ENCODE measurements around the gene ATP9A. TPM values are rescaled to one million over a fixed set of nuclear protein-coding genes. Genes with fewer than 3 reads are reported as not detected.

ATP9A gene
- total RNA-seq, 1 donor from 2014 or later: 23.1 TPM

- TF ChIP-seq CTCF (IDR thresholded peaks at IDR 0.05): no peak
- no peaks in the 10 kb centered on the region for H3K27me3 ChIP-seq (ENCODE audit: low read depth)
- H3K36me3 ChIP-seq: peaks cover 29% of the 10 kb centered on the region
- intact Hi-C loops (cut with DNase I): no loop called here
- no peak overlapping the region for H3K4me3 ChIP-seq
- H3K4me1 ChIP-seq: no peaks in the 10 kb centered on the region
- no peak overlapping the region for H3K27ac ChIP-seq
- DNase-seq (no peak), ATAC-seq (no peak)
- H3K9me3 ChIP-seq: no peaks in the 10 kb centered on the region
These were observed 158.9 kb downstream of the ATP9A start for GRCh38 chr20:51609251-51609650.

GRCh38 chr20:51608061-51608460 lies 160.1 kb downstream of the ATP9A start:
- no peak for TF ChIP-seq CTCF (IDR thresholded peaks at IDR 0.05)

DNA sequence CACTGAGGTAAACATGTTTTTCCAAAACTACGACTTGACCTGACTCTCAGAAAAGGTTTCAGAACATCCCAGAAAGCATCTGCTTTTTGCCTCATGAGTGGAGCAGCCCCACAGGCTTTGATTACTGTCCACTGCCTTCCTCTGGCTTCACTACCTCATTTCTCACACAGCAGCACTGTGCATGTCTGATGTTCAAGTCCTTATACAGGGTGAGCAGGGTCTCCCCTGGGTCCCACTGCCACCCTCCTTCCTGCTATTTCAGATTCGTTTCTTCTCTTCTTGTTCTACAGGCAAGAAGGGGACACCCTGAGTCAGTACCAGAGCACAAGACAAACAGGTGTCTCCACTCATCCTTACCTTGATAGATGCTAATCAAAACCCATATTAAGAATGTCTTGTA lies 161.0 kb downstream of the ATP9A start:
- peaks cover 30% of the 10 kb centered on the region for H3K36me3 ChIP-seq
- ATAC-seq: no peak

More at GRCh38 chr20:51608061-51608460, 160.1 kb downstream of the ATP9A start:
- Histone ChIP-seq H3K4me3 (no peak overlapping the region), H3K27ac (no peak overlapping the region), H3K4me1 (no peaks in the 10 kb centered on the region), H3K9me3 (no peaks in the 10 kb centered on the region), H3K27me3 (ENCODE audit: low read depth) (no peaks in the 10 kb centered on the region), H3K36me3 (peaks cover 30% of the 10 kb centered on the region)
- DNase-seq (no peak), ATAC-seq (no peak)
- intact Hi-C loops (cut with DNase I): no loop called here

GRCh38 chr20:51604851-51605250 lies 163.3 kb downstream of the ATP9A start:
- no peaks in the 10 kb centered on the region for H3K4me1 ChIP-seq
- no peaks in the 10 kb centered on the region for H3K9me3 ChIP-seq
- ATAC-seq (no peak), DNase-seq (no peak)
- intact Hi-C loops (cut with DNase I): no loop called here
- H3K27ac ChIP-seq: no peak overlapping the region
- TF ChIP-seq CTCF (IDR thresholded peaks at IDR 0.05): no peak
- no peaks in the 10 kb centered on the region for H3K27me3 ChIP-seq (ENCODE audit: low read depth)
- peaks cover 40% of the 10 kb centered on the region for H3K36me3 ChIP-seq
- no peak overlapping the region for H3K4me3 ChIP-seq

More for the DNA sequence above, 161.0 kb downstream of the ATP9A start:
- H3K9me3 ChIP-seq: no peaks in the 10 kb centered on the region
- no peaks in the 10 kb centered on the region for H3K4me1 ChIP-seq
- DNase-seq: no peak
- no peak overlapping the region for H3K27ac ChIP-seq
- H3K27me3 ChIP-seq (ENCODE audit: low read depth): no peaks in the 10 kb centered on the region
- no peak for TF ChIP-seq CTCF (IDR thresholded peaks at IDR 0.05)
- intact Hi-C loops (cut with DNase I): no loop called here
- H3K4me3 ChIP-seq: no peak overlapping the region

- DNase-seq (no peak), ATAC-seq (no peak)
- Histone ChIP-seq H3K27me3 (ENCODE audit: low read depth) (no peaks in the 10 kb centered on the region), H3K9me3 (no peaks in the 10 kb centered on the region), H3K36me3 (peaks cover 39% of the 10 kb centered on the region), H3K4me3 (no peak overlapping the region), H3K4me1 (no peaks in the 10 kb centered on the region), H3K27ac (no peak overlapping the region)
- intact Hi-C loops (cut with DNase I): no loop called here
- TF ChIP-seq CTCF (IDR thresholded peaks at IDR 0.05): no peak
These were observed 166.1 kb downstream of the ATP9A start for GRCh38 chr20:51602131-51602530.

DNA sequence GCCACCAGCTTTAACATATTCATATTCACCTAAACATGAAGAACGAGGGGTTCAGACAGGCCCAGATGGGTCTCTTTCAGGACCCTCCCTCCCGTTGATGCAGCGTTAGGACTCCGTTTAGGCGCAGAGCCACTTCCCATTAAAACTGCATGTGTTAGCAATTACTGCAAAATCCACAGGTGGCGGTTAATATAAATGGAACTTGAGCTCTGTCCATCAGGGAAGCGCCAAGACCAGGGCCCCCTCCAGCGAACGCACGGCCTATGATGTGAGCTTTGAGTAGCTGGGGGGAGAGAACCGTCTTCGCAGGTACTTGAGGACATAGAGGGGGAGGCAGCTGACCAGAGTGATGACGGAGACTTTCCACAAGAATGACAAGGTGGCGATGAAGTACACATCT lies 167.2 kb downstream of the ATP9A start:
- Histone ChIP-seq H3K36me3 (peaks cover 38% of the 10 kb centered on the region), H3K27me3 (ENCODE audit: low read depth) (no peaks in the 10 kb centered on the region), H3K9me3 (no peaks in the 10 kb centered on the region), H3K4me3 (no peak overlapping the region), H3K27ac (no peak overlapping the region), H3K4me1 (no peaks in the 10 kb centered on the region)
- no peak for TF ChIP-seq CTCF (IDR thresholded peaks at IDR 0.05)
- intact Hi-C loops (cut with DNase I): no loop called here
- DNase-seq: no peak
- no peak for ATAC-seq

Data from lower lobe of right lung (tissue), 2 donors.